ENCODE data around the gene FAR1.

The FAR1 gene

DNA sequence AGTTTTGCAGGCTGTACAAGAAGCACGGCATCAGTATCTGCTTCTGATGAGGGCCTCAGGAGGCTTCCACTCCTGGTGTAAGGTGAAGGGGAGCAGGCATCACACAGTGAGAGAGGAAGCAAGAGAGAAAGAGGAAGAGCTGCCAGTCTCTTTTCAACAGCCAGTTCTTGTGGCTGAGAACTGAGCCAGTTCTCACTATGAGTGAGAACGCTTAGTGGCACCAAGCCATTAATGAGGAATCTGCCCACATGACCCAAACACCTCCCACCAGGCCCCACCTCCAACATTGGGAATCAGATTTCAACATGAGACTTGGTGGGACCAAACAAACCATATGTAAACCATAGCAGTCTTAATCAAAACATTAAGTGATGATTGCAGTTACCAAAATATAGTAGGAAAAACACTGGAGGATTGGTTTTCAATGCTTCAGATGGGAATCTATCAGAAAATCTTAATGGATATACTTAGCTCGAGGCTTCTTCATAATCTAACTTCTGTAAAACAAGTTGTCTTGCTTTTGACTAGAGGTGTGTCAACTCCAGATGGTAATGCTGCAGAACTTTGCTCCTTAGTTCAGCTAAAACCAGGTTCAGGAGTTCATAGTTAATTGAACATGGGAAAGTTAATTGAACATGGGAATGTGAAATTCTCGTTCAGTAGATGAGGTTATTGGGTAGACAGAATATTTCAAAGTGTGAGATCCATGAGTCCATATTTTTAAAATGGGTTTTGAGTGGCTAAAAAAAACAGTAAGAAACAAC is 12.2 kb downstream of the FAR1 start:
- Mint-ChIP-seq H3K9me3 (no peaks in the 10 kb centered on the region), H3K4me1 (ENCODE audit: low read depth in 2 of 2) (peaks cover 25 to 56% of the 10 kb centered on the region in 2 donors), H3K27me3 (no peaks in the 10 kb centered on the region), H3K36me3 (ENCODE audit: insufficient read depth) (peaks cover 5% of the 10 kb centered on the region), H3K4me3 (no peak overlapping the region), H3K27ac (peak overlapping the region; percentile 18 to 50)
- ATAC-seq (replicated peaks) (no peak), DNase-seq (no peak)

DNA sequence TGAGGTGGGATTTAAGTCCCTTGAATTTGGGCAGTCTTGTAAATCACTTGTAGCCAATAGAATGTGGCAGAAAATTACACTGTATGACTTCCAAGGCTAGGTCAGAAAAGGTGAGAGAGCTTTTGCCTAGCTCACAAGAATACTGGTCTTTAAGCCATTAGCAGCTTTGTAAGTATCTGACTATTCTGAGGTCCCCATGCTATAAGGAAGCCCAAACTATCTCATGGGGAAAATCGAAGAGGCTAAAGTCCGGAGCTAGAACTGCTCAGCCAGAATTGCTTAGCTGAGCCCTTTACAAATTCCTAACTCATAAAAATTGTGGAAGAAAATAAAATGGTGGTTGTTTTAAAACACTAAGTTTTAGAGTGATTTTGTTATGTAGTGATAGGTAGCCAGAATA is 13.0 kb downstream of the FAR1 start:
- ATAC-seq (replicated peaks) (no peak), DNase-seq (no peak)
- Mint-ChIP-seq H3K27me3 (no peaks in the 10 kb centered on the region), H3K4me1 (ENCODE audit: low read depth in 2 of 2) (peaks cover 27 to 58% of the 10 kb centered on the region in 2 donors), H3K27ac (no peak overlapping the region), H3K9me3 (no peaks in the 10 kb centered on the region), H3K36me3 (ENCODE audit: insufficient read depth) (peaks cover 5% of the 10 kb centered on the region), H3K4me3 (no peak overlapping the region)

DNA sequence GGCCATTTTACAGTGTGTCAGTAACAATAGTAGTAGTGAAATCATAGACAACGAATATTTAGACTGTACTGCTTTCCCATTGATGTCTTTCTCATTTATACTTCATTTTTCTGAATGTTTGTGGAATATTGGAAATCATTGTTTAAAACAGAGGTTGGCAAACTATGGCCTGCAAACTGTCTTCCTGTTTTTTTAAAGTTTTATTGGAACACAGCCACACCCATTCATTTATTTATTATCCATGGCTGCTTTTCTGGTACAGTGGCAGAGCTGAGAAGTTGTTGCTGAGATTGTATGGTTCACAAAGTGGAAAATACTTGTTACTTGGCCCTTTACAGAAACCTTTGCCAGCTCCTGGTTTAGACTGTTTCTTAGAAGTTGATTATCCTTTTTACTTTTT is 13.7 kb downstream of the FAR1 start:
- H3K9me3 Mint-ChIP-seq, result no peaks in the 10 kb centered on the region

DNA sequence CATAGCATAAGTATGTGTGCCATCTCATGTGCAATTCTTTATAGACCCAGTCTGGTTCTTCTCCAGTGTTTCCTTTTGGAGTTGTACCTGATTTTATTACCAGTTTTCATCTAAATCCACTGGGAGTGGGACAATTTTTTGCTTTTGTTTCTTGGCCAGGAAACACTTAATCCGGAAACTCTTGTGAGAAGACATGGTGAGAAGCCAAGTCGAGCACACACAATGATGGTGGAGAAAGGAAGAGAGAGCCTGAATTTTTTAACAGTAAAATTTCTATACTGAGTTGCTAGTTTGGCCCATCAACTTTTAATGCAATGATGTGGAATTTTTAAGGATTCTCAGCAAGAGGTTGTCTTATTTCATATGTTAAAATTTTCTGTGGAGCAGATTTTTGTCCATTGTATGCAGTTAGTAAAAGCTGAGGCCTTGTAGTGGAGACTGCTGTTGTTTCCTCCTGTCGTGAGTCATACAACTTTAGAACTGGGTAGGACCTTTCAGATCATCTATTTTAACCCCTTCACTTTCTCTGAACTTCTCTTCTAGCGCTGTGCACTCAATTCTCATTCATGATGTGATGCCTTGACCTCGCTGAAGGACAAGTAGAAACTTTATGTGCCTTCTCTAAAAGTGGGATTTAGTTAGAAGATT is 17.1 kb downstream of the FAR1 start:
- H3K36me3 Mint-ChIP-seq (ENCODE audit: insufficient read depth), result peaks cover 5% of the 10 kb centered on the region
- no peak overlapping the region for H3K4me3 Mint-ChIP-seq
- ATAC-seq (replicated peaks) (no peak), DNase-seq (no peak)
- no peaks in the 10 kb centered on the region for H3K27me3 Mint-ChIP-seq
- no peak overlapping the region for H3K27ac Mint-ChIP-seq
- H3K9me3 Mint-ChIP-seq, result no peaks in the 10 kb centered on the region
- peaks cover 11 to 48% of the 10 kb centered on the region in 2 donors for H3K4me1 Mint-ChIP-seq (ENCODE audit: low read depth in 2 of 2)

More for the DNA sequence above, 13.7 kb downstream of the FAR1 start:
- peaks cover 25 to 52% of the 10 kb centered on the region in 2 donors for H3K4me1 Mint-ChIP-seq (ENCODE audit: low read depth in 2 of 2)
- DNase-seq (no peak), ATAC-seq (replicated peaks) (no peak)
- peaks cover 5% of the 10 kb centered on the region for H3K36me3 Mint-ChIP-seq (ENCODE audit: insufficient read depth)
- H3K4me3 Mint-ChIP-seq, result no peak overlapping the region
- peak overlapping the region in 1 of 2 donors; percentile 38 for H3K27ac Mint-ChIP-seq
- no peaks in the 10 kb centered on the region for H3K27me3 Mint-ChIP-seq

DNA sequence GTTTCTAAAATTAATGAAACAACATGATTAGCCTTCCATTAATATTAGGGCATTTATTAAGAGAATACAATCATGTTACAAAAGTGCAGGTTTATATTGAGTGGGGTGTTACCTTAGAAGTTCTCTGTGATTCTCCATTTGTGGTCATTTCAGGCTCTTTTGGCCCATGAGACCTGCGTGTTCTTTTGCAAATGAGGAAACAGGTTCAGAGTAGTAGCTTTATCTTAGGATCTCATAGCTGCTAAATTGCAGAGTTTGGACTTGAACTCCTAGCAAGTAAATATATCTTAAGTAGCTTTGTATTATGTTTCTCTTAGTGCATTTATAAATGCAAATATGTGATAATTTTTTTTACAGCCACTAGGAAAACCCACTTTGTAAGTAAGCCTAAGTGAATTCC is 18.3 kb downstream of the FAR1 start:
- Mint-ChIP-seq H3K36me3 (ENCODE audit: insufficient read depth) (peaks cover 5% of the 10 kb centered on the region), H3K27ac (no peak overlapping the region), H3K4me1 (ENCODE audit: low read depth in 2 of 2) (peaks cover 9 to 44% of the 10 kb centered on the region in 2 donors), H3K4me3 (no peak overlapping the region), H3K27me3 (no peaks in the 10 kb centered on the region), H3K9me3 (no peaks in the 10 kb centered on the region)
- DNase-seq (no peak), ATAC-seq (replicated peaks) (no peak)

DNA sequence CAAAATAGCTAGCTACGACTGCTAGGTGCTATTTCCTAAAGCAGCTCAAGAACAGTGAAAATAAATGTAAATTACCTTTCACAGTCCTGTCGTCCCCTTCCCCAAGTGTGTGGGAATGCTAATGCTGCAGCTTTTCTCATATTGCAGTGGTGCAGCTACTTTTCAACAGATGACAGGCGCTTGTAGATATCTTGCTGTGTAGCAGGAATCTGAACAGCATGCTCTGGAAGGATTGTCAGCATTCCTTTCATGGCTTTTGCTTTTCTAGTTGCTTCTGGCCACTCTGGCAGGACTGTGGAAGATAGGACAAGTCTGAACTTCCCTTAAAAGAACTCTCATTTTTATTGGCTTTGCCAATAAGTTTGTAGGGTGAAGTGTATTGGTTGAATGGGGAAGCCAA is 18.8 kb downstream of the FAR1 start:
- no peak overlapping the region for H3K27ac Mint-ChIP-seq
- H3K36me3 Mint-ChIP-seq (ENCODE audit: insufficient read depth), result peaks cover 4% of the 10 kb centered on the region
- H3K9me3 Mint-ChIP-seq, result no peaks in the 10 kb centered on the region
- H3K4me1 Mint-ChIP-seq (ENCODE audit: low read depth in 2 of 2), result peaks cover 9 to 42% of the 10 kb centered on the region in 2 donors
- no peaks in the 10 kb centered on the region for H3K27me3 Mint-ChIP-seq
- ATAC-seq (replicated peaks) (no peak), DNase-seq (no peak)
- no peak overlapping the region for H3K4me3 Mint-ChIP-seq

DNA sequence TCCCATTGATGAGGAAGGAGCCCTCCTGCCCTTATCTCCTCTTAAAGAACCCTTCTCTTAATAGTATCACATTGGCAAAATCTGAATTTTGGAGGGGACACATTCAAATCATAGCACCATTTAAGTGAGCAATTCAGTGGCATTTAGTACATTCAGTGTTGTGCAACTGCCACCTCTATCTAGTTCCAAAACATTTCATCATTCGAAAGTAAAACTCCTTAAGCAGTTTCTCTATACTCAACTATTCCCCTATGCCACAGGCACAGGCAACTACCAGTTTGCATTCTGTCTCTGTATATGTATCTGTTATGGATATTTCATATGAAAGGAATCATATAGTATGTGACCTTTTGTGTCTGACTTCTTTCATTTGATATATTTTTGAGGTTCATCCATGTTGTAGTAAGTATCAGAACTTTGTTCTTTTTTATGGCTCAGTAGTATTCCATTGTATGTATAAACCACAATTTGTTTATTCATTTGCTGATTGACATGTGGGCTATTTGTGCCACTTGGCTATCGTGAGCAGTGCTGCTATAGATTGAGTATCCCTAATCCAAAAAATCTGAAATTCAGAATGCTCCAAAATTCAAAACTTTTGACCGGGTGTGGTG is 22.9 kb downstream of the FAR1 start:
- no peaks in the 10 kb centered on the region for H3K27me3 Mint-ChIP-seq
- peaks cover 13 to 35% of the 10 kb centered on the region in 2 donors for H3K4me1 Mint-ChIP-seq (ENCODE audit: low read depth in 2 of 2)
- no peaks in the 10 kb centered on the region for H3K9me3 Mint-ChIP-seq
- no peak for ATAC-seq (replicated peaks)
- H3K36me3 Mint-ChIP-seq (ENCODE audit: insufficient read depth), result peaks cover 12% of the 10 kb centered on the region
- no peak for DNase-seq
- H3K4me3 Mint-ChIP-seq, result no peak overlapping the region
- H3K27ac Mint-ChIP-seq, result no peak overlapping the region

DNA sequence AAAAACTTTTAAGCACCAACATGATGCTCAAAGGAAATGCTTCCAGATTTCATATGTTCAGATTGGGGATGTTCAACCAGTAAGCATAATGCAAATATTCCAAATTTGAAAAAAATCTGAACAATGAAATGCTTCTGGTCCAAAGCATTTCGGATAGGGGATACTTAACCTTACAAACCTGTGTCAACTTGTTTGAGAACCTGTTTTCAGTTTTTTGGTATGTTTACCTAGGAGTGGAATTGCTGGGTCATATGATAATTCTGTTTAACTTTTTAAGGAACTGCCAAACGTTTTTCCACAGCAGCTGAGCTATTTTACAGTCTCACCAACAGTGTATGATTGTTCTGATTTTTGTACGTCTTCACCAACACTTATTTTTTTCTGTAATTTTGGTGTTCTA is 23.7 kb downstream of the FAR1 start:
- Mint-ChIP-seq H3K27me3 (no peaks in the 10 kb centered on the region), H3K4me1 (ENCODE audit: low read depth in 2 of 2) (peaks cover 13 to 35% of the 10 kb centered on the region in 2 donors)
- DNase-seq, result no peak

DNA sequence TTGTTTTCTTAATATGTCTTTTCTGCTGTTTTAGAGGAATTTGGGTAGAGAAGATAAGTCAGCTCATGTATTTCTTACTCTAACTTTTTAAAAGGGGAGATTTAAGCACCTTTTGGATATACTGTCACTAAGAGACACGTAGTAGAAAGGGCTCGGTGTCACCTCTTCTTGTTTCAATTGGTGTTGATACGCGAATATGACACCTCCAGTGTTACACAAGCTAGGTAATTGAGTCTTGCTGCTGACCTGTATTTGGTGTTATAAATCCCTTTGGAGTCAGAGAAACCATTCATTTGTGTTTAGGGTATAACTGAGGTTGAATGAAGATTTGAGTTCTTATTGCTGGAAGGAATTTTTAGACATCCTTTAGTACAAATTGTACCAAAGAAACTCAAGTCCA is 25.6 kb downstream of the FAR1 start:
- no peaks in the 10 kb centered on the region for H3K9me3 Mint-ChIP-seq
- ATAC-seq (replicated peaks) (no peak), DNase-seq (no peak)
- H3K27me3 Mint-ChIP-seq, result no peaks in the 10 kb centered on the region
- peak overlapping the region in 1 of 2 donors; percentile 4 for H3K27ac Mint-ChIP-seq
- no peak overlapping the region for H3K4me3 Mint-ChIP-seq
- peaks cover 15 to 38% of the 10 kb centered on the region in 2 donors for H3K4me1 Mint-ChIP-seq (ENCODE audit: low read depth in 2 of 2)
- H3K36me3 Mint-ChIP-seq (ENCODE audit: insufficient read depth), result peaks cover 26% of the 10 kb centered on the region

More for the DNA sequence above, 23.7 kb downstream of the FAR1 start:
- no peak overlapping the region for H3K4me3 Mint-ChIP-seq
- no peak overlapping the region for H3K27ac Mint-ChIP-seq
- peaks cover 20% of the 10 kb centered on the region for H3K36me3 Mint-ChIP-seq (ENCODE audit: insufficient read depth)
- no peak for ATAC-seq (replicated peaks)
- H3K9me3 Mint-ChIP-seq, result no peaks in the 10 kb centered on the region

DNA sequence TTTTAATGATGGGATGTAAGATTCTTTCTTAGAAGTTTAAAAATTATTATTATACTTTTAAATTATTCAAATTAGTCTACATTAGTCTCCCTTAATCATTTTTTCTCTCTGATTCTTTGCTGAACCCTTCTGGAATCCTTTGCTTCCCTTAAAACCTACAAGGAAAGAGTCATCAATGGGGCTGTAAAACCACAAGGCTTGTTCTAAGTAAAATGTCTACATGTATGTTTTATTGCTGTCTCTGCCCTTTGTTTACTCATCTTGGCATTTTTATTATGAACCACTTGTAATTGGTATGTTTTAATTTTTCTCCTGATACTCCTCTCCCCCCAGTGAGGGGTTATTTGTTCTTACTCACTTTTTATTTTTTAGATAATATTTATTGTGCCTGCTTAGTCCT is 27.4 kb downstream of the FAR1 start:
- H3K27ac Mint-ChIP-seq, result no peak overlapping the region
- H3K4me3 Mint-ChIP-seq, result no peak overlapping the region
- DNase-seq, result no peak
- ATAC-seq (replicated peaks), result no peak
- peaks cover 32% of the 10 kb centered on the region for H3K36me3 Mint-ChIP-seq (ENCODE audit: insufficient read depth)
- peaks cover 14 to 25% of the 10 kb centered on the region in 2 donors for H3K4me1 Mint-ChIP-seq (ENCODE audit: low read depth in 2 of 2)
- no peaks in the 10 kb centered on the region for H3K9me3 Mint-ChIP-seq
- H3K27me3 Mint-ChIP-seq, result no peaks in the 10 kb centered on the region

DNA sequence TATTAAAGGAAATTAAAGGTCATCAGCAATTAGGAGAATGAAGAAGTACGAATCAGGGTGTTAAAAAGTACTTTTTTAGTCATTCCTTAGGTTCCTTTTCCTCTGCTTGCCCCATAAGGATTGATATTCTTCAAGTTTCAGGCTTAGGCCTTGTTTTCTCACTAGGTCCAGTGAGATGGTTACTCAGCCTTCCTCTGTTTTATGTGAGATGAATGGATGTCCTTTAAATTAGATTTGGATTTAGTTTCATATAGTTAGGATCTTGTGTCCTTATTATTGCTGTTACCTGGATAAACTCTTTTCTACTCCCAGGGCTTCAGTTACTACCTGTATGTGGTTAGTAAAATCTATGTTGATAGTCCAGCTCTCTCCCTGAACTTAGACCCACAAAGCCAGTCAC is 29.2 kb downstream of the FAR1 start:
- Mint-ChIP-seq H3K4me1 (ENCODE audit: low read depth in 2 of 2) (peaks cover 12 to 21% of the 10 kb centered on the region in 2 donors), H3K36me3 (ENCODE audit: insufficient read depth) (peaks cover 40% of the 10 kb centered on the region), H3K27me3 (no peaks in the 10 kb centered on the region), H3K9me3 (no peaks in the 10 kb centered on the region), H3K4me3 (no peak overlapping the region), H3K27ac (peak overlapping the region in 1 of 2 donors; percentile 85)
- DNase-seq (no peak), ATAC-seq (replicated peaks) (no peak)

DNA sequence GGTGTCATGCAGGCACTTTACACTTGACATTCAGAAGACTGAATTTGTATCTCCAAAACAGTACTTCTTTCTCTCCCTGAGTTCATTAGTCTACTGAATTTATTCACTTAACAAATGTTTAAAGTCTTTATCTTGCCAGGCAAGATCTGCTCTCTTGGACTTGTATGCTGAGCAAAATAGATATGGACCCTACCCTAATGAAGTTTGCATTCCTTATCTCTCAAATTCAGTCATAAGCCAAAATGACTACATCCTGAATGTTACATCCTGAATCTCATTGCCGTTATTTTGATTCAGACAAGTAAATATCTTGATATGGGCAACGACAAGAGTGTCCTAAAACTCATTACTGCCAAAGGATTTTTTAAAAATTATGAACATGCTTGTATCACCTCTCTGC is 29.7 kb downstream of the FAR1 start:
- peak overlapping the region in 1 of 2 donors; percentile 85 for H3K27ac Mint-ChIP-seq
- peaks cover 42% of the 10 kb centered on the region for H3K36me3 Mint-ChIP-seq (ENCODE audit: insufficient read depth)
- DNase-seq (no peak), ATAC-seq (replicated peaks) (no peak)
- H3K27me3 Mint-ChIP-seq, result no peaks in the 10 kb centered on the region
- no peak overlapping the region for H3K4me3 Mint-ChIP-seq
- no peaks in the 10 kb centered on the region for H3K9me3 Mint-ChIP-seq
- H3K4me1 Mint-ChIP-seq (ENCODE audit: low read depth in 2 of 2), result peaks cover 10 to 16% of the 10 kb centered on the region in 2 donors

DNA sequence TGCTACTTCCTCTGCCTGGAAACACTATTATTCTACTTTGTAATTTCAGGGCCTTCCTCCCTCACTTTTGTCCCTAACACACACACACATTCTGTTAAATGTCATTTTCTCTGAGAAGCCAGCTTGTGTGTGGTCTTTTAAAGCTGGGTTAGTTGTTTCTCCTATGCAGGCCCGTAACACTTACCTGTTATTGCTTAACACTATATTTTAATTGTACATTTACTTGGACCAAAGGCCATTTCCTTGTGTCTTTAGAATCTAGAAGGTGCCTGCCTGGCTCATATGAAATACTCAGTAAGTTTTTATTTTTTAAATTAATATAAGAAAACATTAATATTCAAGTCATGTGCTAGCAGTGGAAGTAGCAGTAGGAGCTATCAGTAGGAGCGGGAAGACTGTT is 30.6 kb downstream of the FAR1 start:
- H3K36me3 Mint-ChIP-seq (ENCODE audit: insufficient read depth), result peaks cover 46% of the 10 kb centered on the region

DNA sequence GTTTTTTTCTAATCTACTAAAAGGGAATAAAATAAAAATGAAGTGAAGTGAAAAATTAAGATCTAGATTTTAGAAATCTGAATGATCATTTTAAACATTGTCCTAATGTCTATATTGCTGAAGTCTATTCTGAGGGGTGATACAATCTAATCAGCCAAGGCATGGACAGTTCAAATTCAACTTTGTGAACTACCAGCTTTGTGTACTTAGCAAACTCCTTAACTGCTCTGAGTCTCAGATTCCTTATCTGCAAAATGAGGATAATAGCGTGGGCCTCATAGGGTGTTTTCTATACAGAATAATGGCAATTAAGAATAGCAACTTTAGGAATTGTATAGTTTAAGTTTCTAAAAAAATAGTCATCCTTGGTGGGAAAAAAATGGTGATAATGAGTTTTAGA is 31.4 kb downstream of the FAR1 start:
- peaks cover 46% of the 10 kb centered on the region for H3K36me3 Mint-ChIP-seq (ENCODE audit: insufficient read depth)
- peaks cover 2 to 4% of the 10 kb centered on the region in 2 donors for H3K4me1 Mint-ChIP-seq (ENCODE audit: low read depth in 2 of 2)
- DNase-seq (no peak), ATAC-seq (replicated peaks) (no peak)
- no peak overlapping the region for H3K4me3 Mint-ChIP-seq
- no peak overlapping the region for H3K27ac Mint-ChIP-seq
- no peaks in the 10 kb centered on the region for H3K27me3 Mint-ChIP-seq
- no peaks in the 10 kb centered on the region for H3K9me3 Mint-ChIP-seq

More for the DNA sequence above, 30.6 kb downstream of the FAR1 start:
- Mint-ChIP-seq H3K4me3 (no peak overlapping the region), H3K27me3 (no peaks in the 10 kb centered on the region), H3K4me1 (ENCODE audit: low read depth in 2 of 2) (peaks cover 2 to 7% of the 10 kb centered on the region in 2 donors), H3K27ac (peak overlapping the region in 1 of 2 donors; percentile 85), H3K9me3 (no peaks in the 10 kb centered on the region)
- DNase-seq, result no peak
- no peak for ATAC-seq (replicated peaks)

All from effector memory CD8-positive, alpha-beta T cell (primary cell).